Skin epidermis (tissue), 12 donors: ENCODE data around the gene NET1.
"Not testable (repeated sequence)": the region's sequence is repeated elsewhere in the genome, so short reads cannot be mapped to it uniquely, and the experiment has no call there.

Experiments used
- H3K27ac ChIP-seq, 21 experiments: fragments of 200-600 bp; sonication (generic) in 11 of 21; one replicate each; pipeline ENCODE4 v1.5.0; 2020; ENCODE audit warnings: mild to moderate bottlenecking in 3 of 21, inconsistent platforms in 2 of 21, moderate library complexity in 2 of 21
- H3K4me3 ChIP-seq, 7 experiments: fragments of 200-600 bp; sonication (generic) in 2 of 7; one replicate each; pipeline ENCODE4 v1.5.0; 2020; ENCODE audit warnings: inconsistent platforms in 2 of 7, mild to moderate bottlenecking in 2 of 7, moderate library complexity in 1 of 7

Gene NET1

GRCh38 chr10:5412277-5412941, at the start of gene NET1:
Gene NET1 (plus strand): TSS chr10:5412557. CDS start chr10:5412693, 136 bp downstream.
- H3K4me3 ChIP-seq = peak within 1 kb of the TSS; percentile 62 to 90 (median 77)
- H3K27ac ChIP-seq = peak within 1 kb of the TSS in 15 of 21 experiments; percentile 44 to 86 (median 68)

- Histone ChIP-seq H3K27ac (no peak overlapping the region), H3K4me3 (no peak overlapping the region)
Observed at GRCh38 chr10:5362873-5363272, 49.5 kb upstream of the NET1 start.

GRCh38 chr10:5364374-5364773, 48.0 kb upstream of the NET1 start:
- Histone ChIP-seq H3K27ac (no peak overlapping the region), H3K4me3 (no peak overlapping the region)

- H3K4me3 ChIP-seq = no peak within 1 kb of the TSS
- no peak within 1 kb of the TSS for H3K27ac ChIP-seq
Observed at GRCh38 chr10:5364890-5365338, 47.4 kb upstream of the NET1 start, which contains the start of gene UCN3. Gene UCN3 (plus strand): TSS chr10:5364966. CDS start chr10:5373721, 8,755 bp downstream.

- no peak overlapping the region for H3K4me3 ChIP-seq
- no peak overlapping the region for H3K27ac ChIP-seq
Observed at GRCh38 chr10:5365928-5366327, 46.4 kb upstream of the NET1 start.

- H3K4me3 ChIP-seq = no peak overlapping the region
- H3K27ac ChIP-seq = no peak overlapping the region
Observed at GRCh38 chr10:5369362-5370158, 42.8 kb upstream of the NET1 start.

- no peak overlapping the region for H3K4me3 ChIP-seq
- no peak overlapping the region for H3K27ac ChIP-seq
Observed at GRCh38 chr10:5370493-5371352, 41.6 kb upstream of the NET1 start.

GRCh38 chr10:5373307-5373706, 39.0 kb upstream of the NET1 start:
- no peak overlapping the region for H3K4me3 ChIP-seq
- H3K27ac ChIP-seq = no peak overlapping the region

- H3K27ac ChIP-seq = no peak overlapping the region
Observed at GRCh38 chr10:5373891-5374611, 38.3 kb upstream of the NET1 start.

GRCh38 chr10:5376450-5376849, 35.9 kb upstream of the NET1 start:
- Histone ChIP-seq H3K4me3 (no peak overlapping the region), H3K27ac (no peak overlapping the region)

More at GRCh38 chr10:5373891-5374611, 38.3 kb upstream of the NET1 start:
- no peak overlapping the region for H3K4me3 ChIP-seq

GRCh38 chr10:5379202-5379601, 33.2 kb upstream of the NET1 start:
- not testable (repeated sequence) for H3K27ac ChIP-seq, H3K4me3 ChIP-seq

- not testable (repeated sequence) for H3K4me3 ChIP-seq, H3K27ac ChIP-seq
Observed at GRCh38 chr10:5380395-5380794, 32.0 kb upstream of the NET1 start.

GRCh38 chr10:5381187-5381586, 31.2 kb upstream of the NET1 start:
- Histone ChIP-seq H3K4me3 (no peak overlapping the region), H3K27ac (no peak overlapping the region)

- Histone ChIP-seq H3K27ac (no peak overlapping the region), H3K4me3 (no peak overlapping the region)
Observed at GRCh38 chr10:5385224-5385623, 27.1 kb upstream of the NET1 start.

- H3K4me3 ChIP-seq = no peak overlapping the region
- H3K27ac ChIP-seq = no peak overlapping the region
Observed at GRCh38 chr10:5387169-5387568, 25.2 kb upstream of the NET1 start.

GRCh38 chr10:5390607-5391205, 21.7 kb upstream of the NET1 start:
- no peak overlapping the region for H3K4me3 ChIP-seq
- no peak overlapping the region for H3K27ac ChIP-seq

GRCh38 chr10:5391790-5392189, 20.6 kb upstream of the NET1 start:
- H3K4me3 ChIP-seq = no peak overlapping the region
- no peak overlapping the region for H3K27ac ChIP-seq

- H3K4me3 ChIP-seq = no peak overlapping the region
- H3K27ac ChIP-seq = no peak overlapping the region
Observed at GRCh38 chr10:5393529-5393928, 18.8 kb upstream of the NET1 start.

GRCh38 chr10:5395168-5395567, 17.2 kb upstream of the NET1 start:
- Histone ChIP-seq H3K4me3 (no peak overlapping the region), H3K27ac (no peak overlapping the region)
